Right cardiac atrium (tissue), 5 donors: ENCODE results near the gene GRPEL2. TPM values are rescaled to one million over a fixed set of nuclear protein-coding genes. Genes with fewer than 3 reads are reported as not detected.
"Not testable (repeated sequence)": the region's sequence is repeated elsewhere in the genome, so short reads cannot be mapped to it uniquely, and the experiment has no call there.

Source experiments
- ATAC-seq, 2 donors: fragments of 200-7000 bp; cut with Tn5 transposase; one replicate each; pipeline versions ENCODE4 v1.8.0 to v1.9.1; 2020; ENCODE audit warnings: moderate library complexity in 2 of 2, mild to moderate bottlenecking in 1 of 2
- DNase-seq, 3 donors: peaks; one replicate each; pipeline ENCODE4 v3.0.0-alpha.2; 2020
- H3K27ac ChIP-seq: one replicate; pipeline ENCODE4 v1.5.1; 2013; ENCODE audit warnings: mild to moderate bottlenecking, low read length, control low read depth, moderate library complexity
- H3K27me3 ChIP-seq: one replicate; pipeline ENCODE4 v1.6.1; 2013; ENCODE audit not compliant: control insufficient read depth, insufficient read depth
- H3K4me1 ChIP-seq: one replicate; pipeline ENCODE4 v1.6.1; 2013; ENCODE audit warnings: low read length; ENCODE audit not compliant: control insufficient read depth, insufficient read depth
- H3K4me3 ChIP-seq: one replicate; pipeline ENCODE4 v1.5.1; 2013; ENCODE audit warnings: low read length, control low read depth
- H3K9me3 ChIP-seq: one replicate; pipeline ENCODE4 v1.6.1; 2013; ENCODE audit warnings: low read length; ENCODE audit not compliant: control insufficient read depth
- WGBS: extraction: QIAGEN DNeasy Blood & Tissue Kit; methylation state at CpG from one replicate; pipeline ENCODE4 v1.1.7; 2013; 5-methylcytosine and 5-hydroxymethylcytosine counted together
- intact Hi-C, 4 donors: fragments of 100-400 bp; cut with DNase I; formaldehyde crosslinking; loops; one replicate each; pipeline versions ENCODE4 v1.11.0 to v1.14.0; 2022 to 2023
- polyA plus RNA-seq: library from polyadenylated mRNA; stranded (reverse); fragments of 200-250 nt; gene quantifications from one replicate; pipeline ENCODE4 v1.2.3, GENCODE V29; 2013
- total RNA-seq, 4 donors: library from RNA; stranded (reverse); fragmentation: NEBNext Ultra II Directional; extraction: Animal tissue kit (Norgen Biotek cat#: 25700); gene quantifications; one replicate each; pipeline ENCODE4 v1.2.1, GENCODE V29; 2021
- donor health status: healthy with polysubstance abuse.
- donor health status: DM: no; HTN: yes; CAD: no.
- donor health status: DM: no; HTN: no; CAD: no.
- donor health status: DM: no; HTN: yes; CAD: no; lungs with severe emphysema.
- donor health status: DM: yes; HTN: yes; CAD: no.

Gene GRPEL2
- total and polyA plus RNA-seq, 5 donors: 4.8 to 11.3 (median 9.2) TPM

GRCh38 chr5:149386166-149386565, 40.9 kb downstream of the GRPEL2 start:
- Histone ChIP-seq H3K9me3 (no peaks in the 10 kb centered on the region), H3K27me3 (no peaks in the 10 kb centered on the region), H3K4me1 (peaks cover 18% of the 10 kb centered on the region), H3K27ac (peak overlapping the region; percentile 95), H3K4me3 (no peak overlapping the region)
- ATAC-seq (peak; percentile 30 to 33), DNase-seq (no peak)
- WGBS: 44% methylated on average over 5 of the region's 5 CpGs
- intact Hi-C loops: no loop called here

- peak; percentile 52 for ATAC-seq
- intact Hi-C loops: no loop called here
- Histone ChIP-seq H3K9me3 (no peaks in the 10 kb centered on the region), H3K27ac (peak overlapping the region; percentile 87), H3K4me1 (peaks cover 16% of the 10 kb centered on the region), H3K4me3 (no peak overlapping the region), H3K27me3 (no peaks in the 10 kb centered on the region)
- peak in 1 of 3 donors; percentile 67 for DNase-seq
- WGBS: 32% methylated on average over 9 of the region's 9 CpGs
Observed at GRCh38 chr5:149387081-149387631, 41.9 kb downstream of the GRPEL2 start.

- WGBS: 33% methylated on average over 1 of the region's 1 CpG
- intact Hi-C loops: no loop called here
- peak; percentile 3 to 46 for ATAC-seq
- peak overlapping the region; percentile 87 for H3K27ac ChIP-seq
- no peaks in the 10 kb centered on the region for H3K27me3 ChIP-seq
- no peaks in the 10 kb centered on the region for H3K9me3 ChIP-seq
- H3K4me1 ChIP-seq: peaks cover 16% of the 10 kb centered on the region
- no peak overlapping the region for H3K4me3 ChIP-seq
- DNase-seq: no peak
Observed at GRCh38 chr5:149387982-149388381, 42.7 kb downstream of the GRPEL2 start.

GRCh38 chr5:149388498-149389190, 43.3 kb downstream of the GRPEL2 start:
- WGBS: 72% methylated on average over 7 of the region's 7 CpGs
- Histone ChIP-seq H3K4me3 (no peak overlapping the region), H3K27ac (peak overlapping the region; percentile 87), H3K9me3 (no peaks in the 10 kb centered on the region), H3K4me1 (peaks cover 15% of the 10 kb centered on the region), H3K27me3 (no peaks in the 10 kb centered on the region)
- no peak for DNase-seq
- peak in 1 of 2 donors; percentile 31 for ATAC-seq
- intact Hi-C loops: no loop called here

GRCh38 chr5:149389552-149390495, 44.5 kb downstream of the GRPEL2 start:
- intact Hi-C loops: no loop called here
- Histone ChIP-seq H3K9me3 (no peaks in the 10 kb centered on the region), H3K27ac (peak overlapping the region; percentile 68), H3K4me1 (peaks cover 13% of the 10 kb centered on the region), H3K4me3 (no peak overlapping the region), H3K27me3 (no peaks in the 10 kb centered on the region)
- DNase-seq (no peak), ATAC-seq (no peak)
- WGBS: 71% methylated on average over 11 of the region's 11 CpGs

- peaks cover 13% of the 10 kb centered on the region for H3K4me1 ChIP-seq
Observed at GRCh38 chr5:149391076-149391475, 45.8 kb downstream of the GRPEL2 start.

GRCh38 chr5:149391524-149391923, 46.2 kb downstream of the GRPEL2 start:
- Histone ChIP-seq H3K4me3 (no peak overlapping the region), H3K4me1 (peaks cover 13% of the 10 kb centered on the region), H3K9me3 (no peaks in the 10 kb centered on the region), H3K27ac (no peak overlapping the region), H3K27me3 (no peaks in the 10 kb centered on the region)
- ATAC-seq (no peak), DNase-seq (no peak)
- intact Hi-C loops: no loop called here
- WGBS: 76% methylated on average over 6 of the region's 6 CpGs

More at GRCh38 chr5:149391076-149391475, 45.8 kb downstream of the GRPEL2 start:
- 83% methylated on average over 6 of the region's 6 CpGs for WGBS
- H3K9me3 ChIP-seq, H3K27ac ChIP-seq, H3K27me3 ChIP-seq, H3K4me3 ChIP-seq, intact Hi-C loops, DNase-seq, ATAC-seq: not testable (repeated sequence)

GRCh38 chr5:149392718-149393117, 47.4 kb downstream of the GRPEL2 start:
- Histone ChIP-seq H3K27ac (no peak overlapping the region), H3K9me3 (no peaks in the 10 kb centered on the region), H3K4me3 (no peak overlapping the region), H3K27me3 (no peaks in the 10 kb centered on the region), H3K4me1 (peaks cover 7% of the 10 kb centered on the region)
- WGBS: 95% methylated on average over 19 of the region's 19 CpGs
- intact Hi-C loops: no loop called here
- ATAC-seq (no peak), DNase-seq (no peak)

GRCh38 chr5:149394996-149395395, 49.7 kb downstream of the GRPEL2 start:
- H3K27me3 ChIP-seq, H3K4me1 ChIP-seq, H3K9me3 ChIP-seq, intact Hi-C loops, DNase-seq, H3K27ac ChIP-seq, ATAC-seq, H3K4me3 ChIP-seq: not testable (repeated sequence)

GRCh38 chr5:149397530-149397929, 52.2 kb downstream of the GRPEL2 start:
- Histone ChIP-seq H3K27ac (no peak overlapping the region), H3K27me3 (no peaks in the 10 kb centered on the region), H3K4me3 (no peak overlapping the region), H3K4me1 (peaks cover 4% of the 10 kb centered on the region), H3K9me3 (no peaks in the 10 kb centered on the region)
- 89% methylated on average over 6 of the region's 6 CpGs for WGBS
- ATAC-seq: no peak
- intact Hi-C loops: no loop called here
- DNase-seq: no peak

GRCh38 chr5:149398747-149399266, 53.5 kb downstream of the GRPEL2 start:
- WGBS: 72% methylated on average over 7 of the region's 7 CpGs
- H3K4me1 ChIP-seq, ATAC-seq: not testable (repeated sequence)

More at GRCh38 chr5:149398747-149399266, 53.5 kb downstream of the GRPEL2 start:
- H3K4me3 ChIP-seq, H3K9me3 ChIP-seq, intact Hi-C loops, DNase-seq, H3K27ac ChIP-seq, H3K27me3 ChIP-seq: not testable (repeated sequence)
